A673 (cell line): ENCODE results near the gene EML2. TPM values are rescaled to one million over a fixed set of nuclear protein-coding genes. Genes with fewer than 3 reads are reported as not detected.

Source experiments
- BruUV-seq: library from RNA; stranded (reverse); fragments of 400-500 nt; replicated peaks from 2 replicates; lab custom pipeline; 2021; lab: Mats Ljungman, UMichigan
- CTCF ChIA-PET: fragments of 300-600 bp; sonication (Branson Sonifier 250); formaldehyde crosslinking; loops from one replicate; lab custom pipeline; 2022; ENCODE audit warnings: antibody characterized with exemption; lab: Charles Lee
- POLR2A ChIA-PET: fragments of 300-600 bp; sonication (Branson Sonifier 250); formaldehyde crosslinking; loops from one replicate; lab custom pipeline; 2022; ENCODE audit warnings: antibody characterized with exemption; ENCODE audit not compliant: low non-redundant PET; lab: Charles Lee
- DNase-seq: peaks from one replicate; pipeline ENCODE4 v3.0.0-alpha.2; 2015; ENCODE audit warnings: low spot score
- H3K27ac ChIP-seq: fragments of 200-600 bp; sonication (generic); 2 replicates; pipeline ENCODE4 v1.5.1; 2016; ENCODE audit warnings: mixed run types, low read depth, mild to moderate bottlenecking, mixed read lengths, antibody characterized with exemption, low read length; ENCODE audit not compliant: poor library complexity, severe bottlenecking
- H3K27me3 ChIP-seq: fragments of 200-600 bp; sonication (generic); replicated peaks from 2 replicates; pipeline ENCODE4 v1.6.1; 2017; ENCODE audit warnings: mixed run types, low read depth, mild to moderate bottlenecking, mixed read lengths, antibody characterized with exemption, low read length; ENCODE audit not compliant: insufficient read depth, poor library complexity
- H3K36me3 ChIP-seq: fragments of 200-600 bp; sonication (generic); 2 replicates; pipeline ENCODE4 v1.6.1; 2016; ENCODE audit warnings: mixed run types, mild to moderate bottlenecking, mixed read lengths, antibody characterized with exemption, low read length; ENCODE audit not compliant: insufficient read depth, poor library complexity, severe bottlenecking
- H3K4me1 ChIP-seq: fragments of 200-600 bp; sonication (generic); 2 replicates; pipeline ENCODE4 v1.6.1; 2017; ENCODE audit warnings: mixed run types, mild to moderate bottlenecking, mixed read lengths, antibody characterized with exemption, low read length; ENCODE audit not compliant: insufficient read depth, poor library complexity, severe bottlenecking
- H3K4me3 ChIP-seq: fragments of 200-600 bp; sonication (generic); 2 replicates; pipeline ENCODE4 v1.5.1; 2016; ENCODE audit warnings: low read depth, mixed run types, mild to moderate bottlenecking, mixed read lengths, low read length; ENCODE audit not compliant: poor library complexity, severe bottlenecking
- H3K9me3 ChIP-seq: fragments of 200-600 bp; sonication (generic); 2 replicates; pipeline ENCODE4 v1.6.1; 2016; ENCODE audit warnings: mixed run types, low read depth, mild to moderate bottlenecking, mixed read lengths, antibody characterized with exemption, low read length; ENCODE audit not compliant: poor library complexity, severe bottlenecking
- CTCF ChIP-seq: fragments of 300-800, 200-600 bp; sonication (generic); conservative IDR thresholded peaks from 2 replicates; pipeline ENCODE4 v1.5.1; 2017; ENCODE audit warnings: low read depth, mild to moderate bottlenecking, antibody characterized with exemption, low read length, moderate library complexity, mixed read lengths
- EZH2 ChIP-seq: fragments of 200-600 bp; sonication (generic); IDR thresholded peaks from 2 replicates; pipeline ENCODE4 v1.6.1; 2017; ENCODE audit warnings: borderline replicate concordance, low read depth, mild to moderate bottlenecking, mixed read lengths, antibody characterized with exemption, low read length; ENCODE audit not compliant: poor library complexity, severe bottlenecking
- intact Hi-C: fragments of 100-400 bp; cut with micrococcal nuclease; formaldehyde crosslinking; loops from one replicate; pipeline ENCODE4 v1.10.0; 2022; ENCODE audit not compliant: unreplicated experiment
- total RNA-seq: library from RNA; stranded (reverse); gene quantifications from 2 replicates; pipeline ENCODE4 v1.2.3, GENCODE V29; 2021

Gene EML2
- total RNA-seq, 1 experiment from 2014 or later = 17.0 TPM

GRCh38 chr19:45645631-45646344, 6.6 kb upstream of the EML2 start:
- POLR2A ChIA-PET = no interaction called here
- no peaks in the 10 kb centered on the region for H3K36me3 ChIP-seq
- intact Hi-C loops = no loop called here
- H3K27me3 ChIP-seq = no peaks in the 10 kb centered on the region
- H3K9me3 ChIP-seq = no peaks in the 10 kb centered on the region
- DNase-seq = peak; percentile 97
- BruUV-seq = no TSS peak
- CTCF ChIA-PET = interaction anchor here (0.6 to 0.7 kb wide), 3 partner anchors 61 to 842 kb away, joined by 3 to 4 read pairs (median 3); no protein-coding TSS in a partner anchor
- TF ChIP-seq CTCF = no peak
- no peak for TF ChIP-seq EZH2
- H3K27ac ChIP-seq = no peak overlapping the region
- peaks cover 21% of the 10 kb centered on the region for H3K4me1 ChIP-seq
- peak overlapping the region; percentile 43 for H3K4me3 ChIP-seq

- Histone ChIP-seq H3K4me1 (peaks cover 21% of the 10 kb centered on the region), H3K4me3 (peak overlapping the region; percentile 43), H3K27me3 (no peaks in the 10 kb centered on the region), H3K36me3 (no peaks in the 10 kb centered on the region), H3K9me3 (no peaks in the 10 kb centered on the region), H3K27ac (no peak overlapping the region)
- intact Hi-C loops = no loop called here
- POLR2A ChIA-PET = no interaction called here
- TF ChIP-seq CTCF (no peak), EZH2 (no peak)
- CTCF ChIA-PET = interaction anchor here (0.6 to 0.7 kb wide), 2 partner anchors 60 to 235 kb away, joined by 4 to 10 read pairs; no protein-coding TSS in a partner anchor
- no peak for DNase-seq
- no TSS peak for BruUV-seq
Observed at GRCh38 chr19:45645068-45645630, 6.0 kb upstream of the EML2 start.

- BruUV-seq = no TSS peak
- Histone ChIP-seq H3K4me3 (no peak overlapping the region), H3K4me1 (peaks cover 21% of the 10 kb centered on the region), H3K27me3 (no peaks in the 10 kb centered on the region), H3K9me3 (no peaks in the 10 kb centered on the region), H3K36me3 (no peaks in the 10 kb centered on the region), H3K27ac (no peak overlapping the region)
- intact Hi-C loops = loop anchor here (1.0 to 5.0 kb wide), 5 partner anchors 37 to 217 kb away; partner anchors contain the start of gene VASP
- DNase-seq = no peak
- ChIA-PET CTCF (no interaction called here), POLR2A (no interaction called here)
- TF ChIP-seq CTCF (no peak), EZH2 (no peak)
Observed at GRCh38 chr19:45643927-45644771, 5.0 kb upstream of the EML2 start.
